Measurements from ENCODE around the gene CCDC88C. TPM values are rescaled to one million over a fixed set of nuclear protein-coding genes. Genes with fewer than 3 reads are reported as not detected.

The CCDC88C gene
- polyA plus RNA-seq, 1 donor (not counting 4 experiments of a cell fraction or from before 2014, with no cell fraction given): 2.4 TPM

- Histone ChIP-seq H3K4me3 (ENCODE audit: control insufficient read depth in 2 of 3, extremely low read depth in 1 of 3, insufficient read depth in 2 of 3, low read depth in 1 of 3, low read length in 3 of 3) (no peak overlapping the region), H3K79me2 (ENCODE audit: control insufficient read depth, insufficient read depth, low read length) (no peaks in the 10 kb centered on the region)
- dilution Hi-C loops (cut with MboI; ENCODE audit: extremely low pct_ligation_motif_present, low sequenced_read_pairs): no loop called here
These were observed 19.5 kb downstream of the CCDC88C start for GRCh38 chr14:91397965-91398591.

GRCh38 chr14:91396959-91397815 lies 20.4 kb downstream of the CCDC88C start:
- no peak for DNase-seq (ENCODE audit: low read depth, low spot score)
- H3K4me3 ChIP-seq (ENCODE audit: control insufficient read depth in 2 of 3, extremely low read depth in 1 of 3, insufficient read depth in 2 of 3, low read depth in 1 of 3, low read length in 3 of 3): peak overlapping the region; percentile 0 to 56 (median 55)
- no peaks in the 10 kb centered on the region for H3K27me3 ChIP-seq (ENCODE audit: control insufficient read depth, extremely low read depth, insufficient read depth, low read length)
- peak overlapping the region; percentile 97 for H2AFZ ChIP-seq (ENCODE audit: control insufficient read depth, low read length)
- H4K20me1 ChIP-seq (ENCODE audit: control insufficient read depth, extremely low read depth, insufficient read depth, low read length): no peaks in the 10 kb centered on the region
- H3K9ac ChIP-seq (ENCODE audit: control insufficient read depth, extremely low read depth, insufficient read depth, low read length): peak overlapping the region; percentile 46
- no peaks in the 10 kb centered on the region for H3K79me2 ChIP-seq (ENCODE audit: control insufficient read depth, insufficient read depth, low read length)
- H3K36me3 ChIP-seq (ENCODE audit: control insufficient read depth in 2 of 2, extremely low read depth in 1 of 2, insufficient read depth in 2 of 2, low read length in 2 of 2): no peaks in the 10 kb centered on the region
- peaks cover 3% of the 10 kb centered on the region for H3K9me1 ChIP-seq (ENCODE audit: control insufficient read depth, extremely low read depth, insufficient read depth, low read length)
- H3K4me1 ChIP-seq (ENCODE audit: control insufficient read depth, extremely low read depth, insufficient read depth, low read length): peaks cover 33% of the 10 kb centered on the region
- TF ChIP-seq, protein P1, sequence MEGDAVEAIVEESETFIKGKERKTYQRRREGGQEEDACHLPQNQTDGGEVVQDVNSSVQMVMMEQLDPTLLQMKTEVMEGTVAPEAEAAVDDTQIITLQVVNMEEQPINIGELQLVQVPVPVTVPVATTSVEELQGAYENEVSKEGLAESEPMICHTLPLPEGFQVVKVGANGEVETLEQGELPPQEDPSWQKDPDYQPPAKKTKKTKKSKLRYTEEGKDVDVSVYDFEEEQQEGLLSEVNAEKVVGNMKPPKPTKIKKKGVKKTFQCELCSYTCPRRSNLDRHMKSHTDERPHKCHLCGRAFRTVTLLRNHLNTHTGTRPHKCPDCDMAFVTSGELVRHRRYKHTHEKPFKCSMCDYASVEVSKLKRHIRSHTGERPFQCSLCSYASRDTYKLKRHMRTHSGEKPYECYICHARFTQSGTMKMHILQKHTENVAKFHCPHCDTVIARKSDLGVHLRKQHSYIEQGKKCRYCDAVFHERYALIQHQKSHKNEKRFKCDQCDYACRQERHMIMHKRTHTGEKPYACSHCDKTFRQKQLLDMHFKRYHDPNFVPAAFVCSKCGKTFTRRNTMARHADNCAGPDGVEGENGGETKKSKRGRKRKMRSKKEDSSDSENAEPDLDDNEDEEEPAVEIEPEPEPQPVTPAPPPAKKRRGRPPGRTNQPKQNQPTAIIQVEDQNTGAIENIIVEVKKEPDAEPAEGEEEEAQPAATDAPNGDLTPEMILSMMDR (optimal IDR thresholded peaks at IDR 0.05 in 1 of 3, IDR thresholded peaks at IDR 0.05 in 1 of 3, conservative IDR thresholded peaks at IDR 0.05 in 1 of 3; ENCODE audit: extremely low read depth in 1 of 3, insufficient read depth in 2 of 3, low read length in 3 of 3): no peak
- no peak for TF ChIP-seq EZH2 (IDR thresholded peaks at IDR 0.05; ENCODE audit: low read length)
- peak overlapping the region; percentile 83 for H3K27ac ChIP-seq (ENCODE audit: control insufficient read depth, insufficient read depth, low read length)
- no peaks in the 10 kb centered on the region for H3K9me3 ChIP-seq (ENCODE audit: control insufficient read depth, low read depth, low read length)
- FAIRE-seq: peak; percentile 26
- H3K4me2 ChIP-seq (ENCODE audit: control insufficient read depth, extremely low read depth, insufficient read depth, low read depth, low read length): peak overlapping the region; percentile 88
- dilution Hi-C loops (cut with MboI; ENCODE audit: extremely low pct_ligation_motif_present, low sequenced_read_pairs): no loop called here

More at GRCh38 chr14:91397965-91398591, 19.5 kb downstream of the CCDC88C start:
- Histone ChIP-seq H2AFZ (ENCODE audit: control insufficient read depth, low read length) (peak overlapping the region; percentile 97), H4K20me1 (ENCODE audit: control insufficient read depth, extremely low read depth, insufficient read depth, low read length) (no peaks in the 10 kb centered on the region), H3K27ac (ENCODE audit: control insufficient read depth, insufficient read depth, low read length) (no peak overlapping the region), H3K36me3 (ENCODE audit: control insufficient read depth in 2 of 2, extremely low read depth in 1 of 2, insufficient read depth in 2 of 2, low read length in 2 of 2) (no peaks in the 10 kb centered on the region), H3K4me1 (ENCODE audit: control insufficient read depth, extremely low read depth, insufficient read depth, low read length) (peaks cover 28% of the 10 kb centered on the region), H3K4me2 (ENCODE audit: control insufficient read depth, extremely low read depth, insufficient read depth, low read depth, low read length) (peak overlapping the region; percentile 88), H3K27me3 (ENCODE audit: control insufficient read depth, extremely low read depth, insufficient read depth, low read length) (no peaks in the 10 kb centered on the region), H3K9me1 (ENCODE audit: control insufficient read depth, extremely low read depth, insufficient read depth, low read length) (peaks cover 3% of the 10 kb centered on the region), H3K9ac (ENCODE audit: control insufficient read depth, extremely low read depth, insufficient read depth, low read length) (peak overlapping the region; percentile 46), H3K9me3 (ENCODE audit: control insufficient read depth, low read depth, low read length) (no peaks in the 10 kb centered on the region)
- DNase-seq (ENCODE audit: low read depth, low spot score) (no peak), FAIRE-seq (no peak)
- no peak for TF ChIP-seq EZH2 (IDR thresholded peaks at IDR 0.05; ENCODE audit: low read length)
- TF ChIP-seq, protein P1 (optimal IDR thresholded peaks at IDR 0.05 in 1 of 3, IDR thresholded peaks at IDR 0.05 in 1 of 3, conservative IDR thresholded peaks at IDR 0.05 in 1 of 3; ENCODE audit: extremely low read depth in 1 of 3, insufficient read depth in 2 of 3, low read length in 3 of 3): no peak

All from keratinocyte (primary cell).